Left renal cortex interstitium (tissue), 4 donors: ENCODE data around the gene UTF1. TPM values are rescaled to one million over a fixed set of nuclear protein-coding genes. Genes with fewer than 3 reads are reported as not detected.
"Not testable (repeated sequence)": the region's sequence is repeated elsewhere in the genome, so short reads cannot be mapped to it uniquely, and the experiment has no call there.

Source experiments
- DNase-seq, 4 donors: peaks; one replicate each; pipeline ENCODE4 v3.0.0-alpha.2; 2013; ENCODE audit warnings: low read depth in 4 of 4, low spot score in 2 of 4, missing footprints in 1 of 4
- polyA plus RNA-seq, 4 donors: library from polyadenylated mRNA; unstranded; fragments of 120-200 nt; gene quantifications; one replicate each; pipeline ENCODE4 v1.2.1, GENCODE V29; 2013; ENCODE audit not compliant: insufficient read length in 4 of 4

Gene UTF1
- polyA plus RNA-seq, 4 donors = 0.09 TPM; not detected in 3

DNA sequence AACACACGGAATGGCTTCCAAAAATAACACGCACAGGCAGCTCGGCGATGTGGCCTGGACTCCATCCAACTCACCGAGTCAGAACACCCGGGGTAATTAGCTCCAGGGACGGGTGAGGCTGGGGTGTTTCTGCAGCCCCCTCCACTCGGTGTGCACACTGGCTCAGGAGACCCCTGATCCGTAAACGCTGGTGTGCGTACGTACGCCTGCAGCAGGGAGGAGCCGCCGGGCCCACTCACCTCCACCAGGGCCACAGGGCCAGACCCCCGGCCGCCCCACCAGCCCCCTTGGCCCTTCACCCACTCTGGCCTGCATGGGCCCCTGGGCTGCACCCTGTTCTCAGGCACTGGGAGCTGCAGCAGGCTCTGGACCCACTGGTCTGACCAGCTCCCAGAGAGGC, 22.4 kb upstream of the UTF1 start:
- no peak for DNase-seq

DNA sequence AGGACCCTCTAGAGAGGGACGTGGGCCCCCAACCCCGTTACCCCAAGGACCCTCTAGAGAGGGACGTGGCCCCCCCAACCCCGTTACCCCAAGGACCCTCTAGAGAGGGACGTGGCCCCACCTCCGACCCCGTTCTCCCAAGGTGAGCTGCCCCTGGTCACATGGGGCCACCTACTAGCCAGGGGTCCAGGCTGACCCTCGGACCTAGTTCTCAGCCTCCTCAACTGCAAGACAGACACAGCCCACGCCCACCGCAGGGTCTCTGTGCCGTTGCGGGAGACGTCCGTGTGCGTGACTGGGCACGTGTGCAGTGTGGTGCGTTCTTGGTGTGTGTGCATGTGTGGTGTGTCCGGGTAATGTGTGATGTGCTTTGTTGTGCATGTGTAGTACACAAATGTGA, 21.6 kb upstream of the UTF1 start:
- DNase-seq = no peak

DNA sequence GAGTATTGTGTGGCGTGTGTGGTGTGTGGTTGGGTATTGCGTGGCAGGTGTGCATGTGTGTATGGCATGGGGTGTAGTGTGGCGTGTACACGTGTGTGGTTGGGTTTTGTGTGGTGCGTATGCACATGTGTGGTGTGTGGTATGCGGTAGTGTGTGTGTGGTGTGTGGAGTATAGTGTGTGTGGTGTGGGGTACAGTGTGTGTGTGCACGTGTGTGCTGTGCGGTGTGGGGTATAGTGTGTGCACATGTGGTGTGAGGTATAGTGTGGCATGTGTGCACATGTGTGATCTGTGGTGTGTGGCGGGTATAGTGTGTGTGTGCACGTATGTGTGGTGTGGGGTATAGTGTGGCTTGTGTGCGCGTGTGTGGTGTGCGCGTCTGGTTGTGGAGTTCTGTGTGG, 20.9 kb upstream of the UTF1 start:
- no peak for DNase-seq

GRCh38 chr10:133209641-133210040, 20.4 kb upstream of the UTF1 start:
- DNase-seq = no peak

- DNase-seq = no peak
Observed at GRCh38 chr10:133210398-133211140, 19.4 kb upstream of the UTF1 start.

GRCh38 chr10:133211141-133211830, 18.7 kb upstream of the UTF1 start:
- no peak for DNase-seq

- DNase-seq = no peak
Observed at GRCh38 chr10:133211959-133212852, 17.8 kb upstream of the UTF1 start.

GRCh38 chr10:133212853-133213494, 17.0 kb upstream of the UTF1 start:
- DNase-seq = no peak

DNA sequence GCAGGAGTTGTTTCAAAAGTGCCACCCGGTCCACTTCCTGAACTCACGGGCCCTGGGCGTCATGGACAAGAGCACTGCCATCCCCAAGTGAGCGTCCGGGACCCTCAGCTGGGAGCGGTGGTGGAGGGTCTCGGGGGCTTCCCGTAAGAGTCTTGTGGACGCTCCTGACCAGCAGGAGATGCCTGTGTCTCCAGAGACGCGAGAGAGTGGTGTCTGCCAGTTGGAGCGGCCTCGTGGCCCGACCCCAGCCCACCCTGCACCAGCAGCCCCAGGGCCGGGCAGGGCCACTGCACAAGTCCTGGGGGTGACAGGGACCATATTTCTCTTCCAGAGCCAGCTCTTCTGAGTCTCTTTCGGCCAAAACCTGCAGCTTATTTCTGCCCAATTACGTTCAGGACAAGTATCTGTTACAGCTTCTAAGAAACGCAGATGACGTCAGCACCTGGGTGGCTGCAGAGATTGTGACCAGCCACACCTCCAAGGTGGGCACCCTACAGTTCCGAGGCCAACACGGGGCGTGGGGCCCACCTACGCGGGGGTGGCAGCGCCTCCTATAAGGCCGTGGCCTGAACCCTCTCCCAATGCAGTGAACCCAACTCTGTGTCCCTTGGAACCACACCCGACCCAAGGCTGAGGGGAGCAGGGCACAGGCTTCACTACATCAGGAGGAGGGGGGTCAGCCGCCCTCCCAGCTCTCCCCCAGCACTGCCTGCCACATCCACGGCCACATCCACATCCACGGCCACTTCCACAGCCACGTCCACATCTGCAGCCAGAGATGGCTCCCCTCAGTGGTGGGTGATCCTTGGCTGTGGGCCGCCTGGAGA, 16.2 kb upstream of the UTF1 start:
- no peak for DNase-seq

DNA sequence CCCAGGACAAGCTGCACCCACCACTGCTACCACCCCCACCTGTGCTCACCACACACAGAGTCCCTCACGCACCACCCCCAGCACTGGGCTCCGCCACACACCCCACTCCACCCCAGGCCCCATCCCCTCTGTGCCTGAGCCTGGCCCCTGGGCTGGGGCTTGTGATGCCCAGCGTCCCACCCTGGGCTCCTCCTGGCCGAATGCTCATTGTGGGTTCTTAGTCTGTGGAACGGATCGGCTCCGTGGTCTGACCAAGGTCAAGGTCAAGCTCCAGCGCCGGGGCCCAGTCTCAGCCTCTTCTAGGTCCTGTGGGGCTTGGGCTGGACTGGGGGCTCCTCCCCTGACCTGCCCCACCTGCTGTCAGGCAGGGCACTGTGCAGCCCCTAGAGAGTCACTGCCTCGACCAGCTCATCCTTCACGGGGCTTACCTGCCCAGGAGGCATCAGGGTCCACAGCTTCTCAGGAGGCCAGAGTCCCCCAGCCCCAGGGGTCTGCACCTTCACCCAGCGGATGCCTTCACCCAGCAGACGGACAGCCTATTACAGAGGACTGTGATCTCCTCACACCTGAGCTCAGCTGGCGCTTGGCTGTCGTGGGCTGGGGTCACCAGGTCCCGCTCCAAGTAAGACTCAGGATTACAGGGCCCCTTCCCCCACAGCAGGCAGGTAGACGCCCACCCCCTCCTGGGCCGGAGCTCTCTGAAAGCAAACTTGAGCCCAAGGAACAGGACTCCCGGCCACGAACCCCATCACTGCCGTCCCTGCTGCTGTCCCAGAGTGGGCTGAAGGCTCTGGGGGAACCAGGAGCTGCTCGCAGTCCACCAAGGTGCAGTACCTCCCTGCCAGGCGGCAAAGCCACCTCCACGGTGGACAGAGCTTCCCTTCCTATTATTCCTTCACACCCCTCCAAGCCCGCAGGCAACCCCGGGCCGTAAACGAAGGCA, 15.3 kb upstream of the UTF1 start:
- DNase-seq = no peak

- DNase-seq = no peak
Observed at GRCh38 chr10:133215586-133215985, 14.4 kb upstream of the UTF1 start.

- no peak for DNase-seq
Observed at GRCh38 chr10:133216776-133217175, 13.2 kb upstream of the UTF1 start.

DNA sequence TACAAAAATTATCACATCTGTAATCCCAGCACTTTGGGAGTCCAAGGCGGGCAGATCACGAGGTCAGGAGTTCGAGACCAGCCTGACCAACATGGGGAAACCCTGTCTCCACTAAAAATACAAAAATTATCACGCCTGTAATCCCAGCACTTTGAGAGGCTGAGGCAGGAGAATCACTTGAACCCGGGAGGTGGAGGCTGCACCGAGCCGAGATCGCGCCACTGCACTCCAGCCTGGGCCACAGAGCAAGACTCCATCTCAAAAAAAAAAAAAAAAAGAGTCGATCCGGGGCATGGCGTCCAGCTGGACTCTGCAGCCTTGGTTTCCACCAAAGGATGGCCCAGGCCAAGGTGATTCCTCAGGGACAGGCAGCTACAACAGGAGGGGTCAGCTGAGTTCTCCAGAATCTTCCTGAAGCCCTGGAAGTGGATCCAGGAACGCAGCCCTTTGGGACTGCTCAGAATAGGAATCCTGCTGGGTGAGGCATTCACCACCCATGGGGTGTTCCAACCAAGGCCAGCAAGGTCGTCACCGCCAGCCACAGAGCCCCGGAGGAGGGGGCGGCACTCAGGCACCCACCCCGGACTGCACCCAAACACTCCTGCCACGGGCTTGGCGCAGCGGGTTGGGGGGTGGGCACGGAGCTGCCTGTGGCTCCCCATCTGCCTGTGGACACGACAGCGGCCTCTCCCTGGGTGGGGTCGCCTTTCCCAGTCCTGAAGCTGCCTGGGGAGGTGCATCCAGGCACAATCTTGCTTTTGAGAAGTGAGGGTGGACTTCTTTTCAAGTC, 12.0 kb upstream of the UTF1 start:
- DNase-seq = no peak

DNA sequence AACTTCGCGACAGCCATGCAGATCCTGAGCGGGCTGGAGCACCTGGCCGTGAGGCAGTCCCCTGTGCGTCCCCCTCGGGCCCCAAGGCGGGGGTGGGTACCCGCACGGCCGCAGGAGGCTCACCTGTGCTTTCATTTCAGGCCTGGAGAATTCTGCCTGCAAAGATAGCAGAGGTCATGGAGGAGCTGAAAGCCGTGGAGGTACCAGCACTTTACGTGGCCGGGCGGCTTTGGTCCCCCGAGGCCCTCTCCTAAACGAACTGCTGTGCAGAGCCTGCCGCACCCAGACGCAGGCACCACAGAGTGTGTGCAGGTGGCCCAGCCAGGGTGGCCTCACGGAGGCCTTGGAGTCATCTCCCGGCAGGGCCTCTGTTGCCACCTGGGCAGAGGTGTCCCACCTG, 11.1 kb upstream of the UTF1 start:
- no peak for DNase-seq

DNA sequence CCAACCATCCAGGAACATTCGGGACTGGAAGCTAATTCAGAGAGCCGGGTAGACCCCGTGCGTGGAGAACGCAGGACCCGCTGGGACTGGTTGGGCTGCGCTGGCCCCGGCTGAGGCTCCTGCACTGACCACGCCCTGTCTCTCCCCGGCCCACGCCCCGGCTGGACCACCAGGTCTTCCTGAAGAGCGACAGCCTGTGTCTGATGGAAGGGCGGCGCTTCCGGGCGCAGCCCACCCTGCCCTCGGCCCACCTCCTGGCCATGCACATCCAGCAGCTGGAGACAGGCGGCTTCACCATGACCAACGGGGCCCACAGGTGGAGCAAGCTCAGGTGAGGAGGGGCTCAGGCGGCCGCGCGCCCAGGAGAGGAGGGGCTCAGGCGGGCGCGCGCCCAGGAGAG, 10.2 kb upstream of the UTF1 start:
- DNase-seq = no peak

DNA sequence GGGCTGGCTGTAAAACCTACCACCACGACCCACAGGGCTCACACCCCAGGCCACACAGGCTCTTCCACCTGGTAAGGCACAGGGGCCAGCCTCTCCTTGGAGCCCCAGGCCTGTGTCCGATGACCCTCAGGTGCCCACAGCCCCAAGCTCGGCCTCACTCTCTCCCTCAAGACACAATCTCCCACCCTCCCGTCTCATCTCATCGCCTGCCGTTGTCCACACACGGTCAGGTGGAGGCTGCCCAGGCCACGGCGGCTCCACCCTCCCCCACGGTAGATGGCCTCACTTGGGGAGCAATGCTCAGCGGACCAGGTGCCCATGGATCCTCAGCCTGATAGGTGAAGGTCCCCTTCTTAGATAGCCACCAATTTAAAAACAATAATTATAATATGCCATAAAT, 8.7 kb upstream of the UTF1 start:
- no peak for DNase-seq

- DNase-seq = not testable (repeated sequence)
Observed at GRCh38 chr10:133221756-133222155, 8.3 kb upstream of the UTF1 start.

DNA sequence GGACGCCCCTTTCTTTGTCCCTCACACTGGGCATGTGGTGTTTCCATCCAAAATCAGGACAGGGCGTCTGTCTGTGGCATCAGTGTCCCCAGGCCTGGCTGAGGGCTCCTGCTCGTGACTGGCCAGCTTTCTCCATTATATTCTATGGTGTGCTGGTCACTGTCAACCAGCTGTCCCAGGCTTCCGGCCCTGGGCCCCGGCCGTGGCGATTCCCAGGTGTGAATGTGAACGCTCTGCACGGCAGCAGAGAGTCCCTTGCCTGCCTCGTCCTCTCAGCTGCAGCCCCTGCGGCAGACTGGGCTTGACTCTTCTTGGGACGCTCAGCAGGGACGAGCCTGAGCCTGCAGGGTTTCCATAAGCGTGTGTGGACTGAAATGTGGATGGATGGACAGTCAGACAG, 5.9 kb upstream of the UTF1 start:
- no peak for DNase-seq
